ENCODE data around the gene ZNF292. TPM values are rescaled to one million over a fixed set of nuclear protein-coding genes. Genes with fewer than 3 reads are reported as not detected.

ZNF292 gene
- 10 to 100 TPM; 14.8 to 28.5 (median 17.0) TPM for total RNA-seq
- polyA plus RNA-seq = 1 to 10 TPM; 4.2 to 5.9 TPM

- Histone ChIP-seq H3K9me3 (no peaks in the 10 kb centered on the region), H3K27me3 (no peaks in the 10 kb centered on the region), H3K4me1 (peaks cover 4 to 41% (median 5%) of the 10 kb centered on the region in 3 donors), H3K27ac (peak within 1 kb of the TSS; percentile 74 to 98 (median 90)), H3K4me3 (peak within 1 kb of the TSS; percentile 89 to 99 (median 94)), H3K36me3 (no peaks in the 10 kb centered on the region)
- 0% methylated on average over 70 to 74 of the region's 75 CpGs for WGBS, 2 donors
- TF ChIP-seq CTCF (IDR thresholded peaks at IDR 0.05) = no peak
- intact Hi-C loops (cut with DNase I) = no loop called here
- peak; percentile 81 to 88 (median 87) for ATAC-seq
- no peak for FAIRE-seq
- DNase-seq = peak; percentile 94 to 97 (median 95)
Observed at GRCh38 chr6:87154993-87155841, at the start of gene ZNF292. Gene ZNF292 (plus strand): TSS chr6:87155565. CDS start chr6:87155592, 27 bp downstream.

- H3K4me3 ChIP-seq = no peak overlapping the region
- DNase-seq (no peak), ATAC-seq (no peak), FAIRE-seq (no peak)
- no peaks in the 10 kb centered on the region for H3K36me3 ChIP-seq
- intact Hi-C loops (cut with DNase I) = no loop called here
- TF ChIP-seq CTCF (IDR thresholded peaks at IDR 0.05) = no peak
- H3K27ac ChIP-seq = no peak overlapping the region
- H3K27me3 ChIP-seq = no peaks in the 10 kb centered on the region
- H3K4me1 ChIP-seq = no peaks in the 10 kb centered on the region
- no peaks in the 10 kb centered on the region for H3K9me3 ChIP-seq
Observed at GRCh38 chr6:87105823-87106222, 49.5 kb upstream of the ZNF292 start.

- 96 to 100% methylated on average over 1 of the region's 1 CpG for WGBS, 2 donors
- Histone ChIP-seq H3K4me1 (no peaks in the 10 kb centered on the region), H3K27ac (no peak overlapping the region), H3K36me3 (no peaks in the 10 kb centered on the region), H3K4me3 (no peak overlapping the region), H3K9me3 (no peaks in the 10 kb centered on the region), H3K27me3 (no peaks in the 10 kb centered on the region)
- DNase-seq (no peak), ATAC-seq (no peak), FAIRE-seq (no peak)
- intact Hi-C loops (cut with DNase I) = no loop called here
- no peak for TF ChIP-seq CTCF (IDR thresholded peaks at IDR 0.05)
Observed at GRCh38 chr6:87110636-87111035, 44.7 kb upstream of the ZNF292 start.

- WGBS, 2 donors = 86% methylated on average over 2 of the region's 2 CpGs
- Histone ChIP-seq H3K27me3 (no peaks in the 10 kb centered on the region), H3K36me3 (no peaks in the 10 kb centered on the region), H3K9me3 (no peaks in the 10 kb centered on the region), H3K4me3 (no peak overlapping the region), H3K27ac (no peak overlapping the region), H3K4me1 (no peaks in the 10 kb centered on the region)
- intact Hi-C loops (cut with DNase I) = no loop called here
- no peak for FAIRE-seq
- no peak for TF ChIP-seq CTCF (IDR thresholded peaks at IDR 0.05)
- no peak for DNase-seq
- ATAC-seq = no peak
Observed at GRCh38 chr6:87115402-87116135, 39.8 kb upstream of the ZNF292 start.
